Rectal smooth muscle tissue (tissue), 1 donor: Measurements from ENCODE around the gene DDX4.
"Not testable (repeated sequence)": the region's sequence is repeated elsewhere in the genome, so short reads cannot be mapped to it uniquely, and the experiment has no call there.

ENCODE experiments used
- H3K27ac ChIP-seq: one replicate; pipeline ENCODE4 v1.7.0; 2013; ENCODE audit warnings: low read depth, low read length, inconsistent platforms
- H3K27me3 ChIP-seq: one replicate; pipeline ENCODE4 v1.7.0; 2013; ENCODE audit warnings: low read length; ENCODE audit not compliant: control insufficient read depth, insufficient read depth
- H3K36me3 ChIP-seq: one replicate; pipeline ENCODE4 v1.7.0; 2013; ENCODE audit warnings: low read length; ENCODE audit not compliant: control insufficient read depth, insufficient read depth
- H3K4me1 ChIP-seq: one replicate; pipeline ENCODE4 v1.7.0; 2013; ENCODE audit warnings: low read length; ENCODE audit not compliant: control insufficient read depth, insufficient read depth
- H3K4me3 ChIP-seq: one replicate; pipeline ENCODE4 v1.7.0; 2013; ENCODE audit warnings: low read length
- H3K9ac ChIP-seq: one replicate; pipeline ENCODE4 v1.7.0; 2013; ENCODE audit warnings: low read length

Gene DDX4

GRCh38 chr5:55737793-55738192 lies at the start of gene DDX4:
Gene DDX4 (plus strand): TSS chr5:55738061. CDS start chr5:55738964, 903 bp downstream.
- H3K4me1 ChIP-seq: no peaks in the 10 kb centered on the region
- no peaks in the 10 kb centered on the region for H3K36me3 ChIP-seq
- H3K4me3 ChIP-seq: no peak within 1 kb of the TSS

GRCh38 chr5:55691265-55692105 lies 46.4 kb upstream of the DDX4 start:
- Histone ChIP-seq H3K4me3 (peak overlapping the region; percentile 14), H3K4me1 (peaks cover 14% of the 10 kb centered on the region), H3K36me3 (no peaks in the 10 kb centered on the region), H3K27ac (no peak overlapping the region), H3K27me3 (no peaks in the 10 kb centered on the region), H3K9ac (no peak overlapping the region)

More at GRCh38 chr5:55737793-55738192, at the start of gene DDX4:
- Histone ChIP-seq H3K27me3 (no peaks in the 10 kb centered on the region), H3K9ac (no peak within 1 kb of the TSS), H3K27ac (no peak within 1 kb of the TSS)

- no peaks in the 10 kb centered on the region for H3K36me3 ChIP-seq
Observed at GRCh38 chr5:55692106-55692417, 45.8 kb upstream of the DDX4 start.

GRCh38 chr5:55692509-55692908 lies 45.4 kb upstream of the DDX4 start:
- H3K4me3 ChIP-seq: no peak overlapping the region
- H3K27me3 ChIP-seq: no peaks in the 10 kb centered on the region
- H3K9ac ChIP-seq: no peak overlapping the region
- no peak overlapping the region for H3K27ac ChIP-seq
- no peaks in the 10 kb centered on the region for H3K36me3 ChIP-seq
- H3K4me1 ChIP-seq: peaks cover 14% of the 10 kb centered on the region

More at GRCh38 chr5:55692106-55692417, 45.8 kb upstream of the DDX4 start:
- H3K27ac ChIP-seq: no peak overlapping the region
- H3K4me1 ChIP-seq: peaks cover 14% of the 10 kb centered on the region
- no peak overlapping the region for H3K9ac ChIP-seq
- H3K4me3 ChIP-seq: no peak overlapping the region
- H3K27me3 ChIP-seq: no peaks in the 10 kb centered on the region

GRCh38 chr5:55694152-55694830 lies 43.6 kb upstream of the DDX4 start:
- H3K9ac ChIP-seq: no peak overlapping the region
- no peaks in the 10 kb centered on the region for H3K36me3 ChIP-seq
- no peak overlapping the region for H3K27ac ChIP-seq
- peaks cover 11% of the 10 kb centered on the region for H3K4me1 ChIP-seq
- H3K4me3 ChIP-seq: no peak overlapping the region
- H3K27me3 ChIP-seq: no peaks in the 10 kb centered on the region

GRCh38 chr5:55696704-55697103 lies 41.2 kb upstream of the DDX4 start:
- H3K9ac ChIP-seq, H3K27ac ChIP-seq, H3K27me3 ChIP-seq, H3K4me1 ChIP-seq, H3K4me3 ChIP-seq, H3K36me3 ChIP-seq: not testable (repeated sequence)

- Histone ChIP-seq H3K9ac (no peak overlapping the region), H3K36me3 (no peaks in the 10 kb centered on the region), H3K27me3 (no peaks in the 10 kb centered on the region), H3K4me3 (no peak overlapping the region), H3K27ac (no peak overlapping the region), H3K4me1 (no peaks in the 10 kb centered on the region)
Observed at GRCh38 chr5:55699041-55699688, 38.7 kb upstream of the DDX4 start.

- Histone ChIP-seq H3K27me3 (no peaks in the 10 kb centered on the region), H3K36me3 (no peaks in the 10 kb centered on the region), H3K9ac (no peak overlapping the region), H3K4me1 (no peaks in the 10 kb centered on the region), H3K27ac (no peak overlapping the region), H3K4me3 (no peak overlapping the region)
Observed at GRCh38 chr5:55700745-55701144, 37.1 kb upstream of the DDX4 start.

GRCh38 chr5:55701462-55702103 lies 36.3 kb upstream of the DDX4 start:
- H3K27me3 ChIP-seq: no peaks in the 10 kb centered on the region
- no peaks in the 10 kb centered on the region for H3K36me3 ChIP-seq
- no peak overlapping the region for H3K4me3 ChIP-seq
- H3K4me1 ChIP-seq: no peaks in the 10 kb centered on the region
- no peak overlapping the region for H3K9ac ChIP-seq
- H3K27ac ChIP-seq: no peak overlapping the region

GRCh38 chr5:55702598-55703345 lies 35.1 kb upstream of the DDX4 start:
- Histone ChIP-seq H3K27me3 (no peaks in the 10 kb centered on the region), H3K36me3 (no peaks in the 10 kb centered on the region), H3K4me1 (no peaks in the 10 kb centered on the region), H3K27ac (no peak overlapping the region), H3K9ac (no peak overlapping the region), H3K4me3 (no peak overlapping the region)

GRCh38 chr5:55706230-55706629 lies 31.6 kb upstream of the DDX4 start:
- Histone ChIP-seq H3K27ac (no peak overlapping the region), H3K27me3 (no peaks in the 10 kb centered on the region), H3K9ac (no peak overlapping the region), H3K36me3 (no peaks in the 10 kb centered on the region), H3K4me3 (no peak overlapping the region), H3K4me1 (peaks cover 1% of the 10 kb centered on the region)

GRCh38 chr5:55708732-55709131 lies 29.1 kb upstream of the DDX4 start:
- no peak overlapping the region for H3K27ac ChIP-seq
- no peaks in the 10 kb centered on the region for H3K27me3 ChIP-seq
- no peaks in the 10 kb centered on the region for H3K36me3 ChIP-seq
- no peak overlapping the region for H3K4me3 ChIP-seq
- no peak overlapping the region for H3K9ac ChIP-seq
- peaks cover 4% of the 10 kb centered on the region for H3K4me1 ChIP-seq
